ENCODE data around the gene DYSF. TPM values are rescaled to one million over a fixed set of nuclear protein-coding genes. Genes with fewer than 3 reads are reported as not detected.

DYSF gene
- total RNA-seq, 1 donor from 2014 or later = 72.0 TPM

GRCh38 chr2:71678874-71679273 lies 225.5 kb downstream of the DYSF start:
- TF ChIP-seq, protein P1, sequence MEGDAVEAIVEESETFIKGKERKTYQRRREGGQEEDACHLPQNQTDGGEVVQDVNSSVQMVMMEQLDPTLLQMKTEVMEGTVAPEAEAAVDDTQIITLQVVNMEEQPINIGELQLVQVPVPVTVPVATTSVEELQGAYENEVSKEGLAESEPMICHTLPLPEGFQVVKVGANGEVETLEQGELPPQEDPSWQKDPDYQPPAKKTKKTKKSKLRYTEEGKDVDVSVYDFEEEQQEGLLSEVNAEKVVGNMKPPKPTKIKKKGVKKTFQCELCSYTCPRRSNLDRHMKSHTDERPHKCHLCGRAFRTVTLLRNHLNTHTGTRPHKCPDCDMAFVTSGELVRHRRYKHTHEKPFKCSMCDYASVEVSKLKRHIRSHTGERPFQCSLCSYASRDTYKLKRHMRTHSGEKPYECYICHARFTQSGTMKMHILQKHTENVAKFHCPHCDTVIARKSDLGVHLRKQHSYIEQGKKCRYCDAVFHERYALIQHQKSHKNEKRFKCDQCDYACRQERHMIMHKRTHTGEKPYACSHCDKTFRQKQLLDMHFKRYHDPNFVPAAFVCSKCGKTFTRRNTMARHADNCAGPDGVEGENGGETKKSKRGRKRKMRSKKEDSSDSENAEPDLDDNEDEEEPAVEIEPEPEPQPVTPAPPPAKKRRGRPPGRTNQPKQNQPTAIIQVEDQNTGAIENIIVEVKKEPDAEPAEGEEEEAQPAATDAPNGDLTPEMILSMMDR (IDR thresholded peaks at IDR 0.05) = no peak
- DNase-seq (ENCODE audit: extremely low spot score, unreplicated experiment) = no peak
- H3K9me3 Mint-ChIP-seq (ENCODE audit: unreplicated experiment) = no peaks in the 10 kb centered on the region
- H3K4me1 Mint-ChIP-seq (ENCODE audit: unreplicated experiment) = no peaks in the 10 kb centered on the region
- no peaks in the 10 kb centered on the region for H3K27me3 Mint-ChIP-seq (ENCODE audit: unreplicated experiment)
- peaks cover 19% of the 10 kb centered on the region for H3K36me3 Mint-ChIP-seq (ENCODE audit: unreplicated experiment)
- no peak overlapping the region for H3K27ac Mint-ChIP-seq (ENCODE audit: unreplicated experiment)
- H3K4me3 Mint-ChIP-seq (ENCODE audit: unreplicated experiment) = no peak overlapping the region

- Mint-ChIP-seq H3K27ac (ENCODE audit: unreplicated experiment) (no peak overlapping the region), H3K9me3 (ENCODE audit: unreplicated experiment) (no peaks in the 10 kb centered on the region), H3K27me3 (ENCODE audit: unreplicated experiment) (no peaks in the 10 kb centered on the region), H3K4me3 (ENCODE audit: unreplicated experiment) (no peak overlapping the region), H3K36me3 (ENCODE audit: unreplicated experiment) (peaks cover 21% of the 10 kb centered on the region), H3K4me1 (ENCODE audit: unreplicated experiment) (no peaks in the 10 kb centered on the region)
- TF ChIP-seq, protein P1 (IDR thresholded peaks at IDR 0.05) = no peak
- no peak for DNase-seq (ENCODE audit: extremely low spot score, unreplicated experiment)
Measured at GRCh38 chr2:71679491-71679890, 226.1 kb downstream of the DYSF start.

GRCh38 chr2:71680925-71681324 lies 227.6 kb downstream of the DYSF start:
- H3K27ac Mint-ChIP-seq (ENCODE audit: unreplicated experiment) = no peak overlapping the region
- no peaks in the 10 kb centered on the region for H3K4me1 Mint-ChIP-seq (ENCODE audit: unreplicated experiment)
- TF ChIP-seq, protein P1 (IDR thresholded peaks at IDR 0.05) = no peak
- H3K27me3 Mint-ChIP-seq (ENCODE audit: unreplicated experiment) = no peaks in the 10 kb centered on the region
- no peak overlapping the region for H3K4me3 Mint-ChIP-seq (ENCODE audit: unreplicated experiment)
- H3K9me3 Mint-ChIP-seq (ENCODE audit: unreplicated experiment) = no peaks in the 10 kb centered on the region
- no peak for DNase-seq (ENCODE audit: extremely low spot score, unreplicated experiment)
- peaks cover 19% of the 10 kb centered on the region for H3K36me3 Mint-ChIP-seq (ENCODE audit: unreplicated experiment)

DNA sequence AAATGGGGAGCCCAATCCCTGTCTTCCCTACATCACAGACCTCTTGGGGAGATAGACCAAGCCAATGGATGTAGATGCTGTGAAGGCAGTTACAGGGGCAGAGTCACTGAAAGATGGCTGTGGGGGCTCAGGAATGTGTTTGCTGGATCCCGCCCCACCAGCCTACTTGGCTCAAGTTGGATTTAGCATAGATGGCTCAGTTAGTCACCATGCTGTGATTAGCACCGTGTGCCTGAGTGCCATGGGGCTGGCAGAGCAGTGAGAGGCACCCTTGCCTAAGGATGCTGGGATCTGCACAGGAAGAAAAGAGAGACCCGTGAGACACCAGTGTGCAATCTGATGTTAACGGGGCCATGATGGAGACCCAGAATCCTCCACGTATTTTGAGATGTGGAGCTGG lies 228.3 kb downstream of the DYSF start:
- Mint-ChIP-seq H3K36me3 (ENCODE audit: unreplicated experiment) (peaks cover 19% of the 10 kb centered on the region), H3K4me3 (ENCODE audit: unreplicated experiment) (no peak overlapping the region), H3K27me3 (ENCODE audit: unreplicated experiment) (no peaks in the 10 kb centered on the region), H3K27ac (ENCODE audit: unreplicated experiment) (no peak overlapping the region), H3K4me1 (ENCODE audit: unreplicated experiment) (no peaks in the 10 kb centered on the region), H3K9me3 (ENCODE audit: unreplicated experiment) (no peaks in the 10 kb centered on the region)
- TF ChIP-seq, protein P1 (IDR thresholded peaks at IDR 0.05) = no peak
- no peak for DNase-seq (ENCODE audit: extremely low spot score, unreplicated experiment)

- TF ChIP-seq, protein P1 (IDR thresholded peaks at IDR 0.05) = no peak
- Mint-ChIP-seq H3K27ac (ENCODE audit: unreplicated experiment) (no peak overlapping the region), H3K4me3 (ENCODE audit: unreplicated experiment) (no peak overlapping the region), H3K27me3 (ENCODE audit: unreplicated experiment) (no peaks in the 10 kb centered on the region), H3K36me3 (ENCODE audit: unreplicated experiment) (peaks cover 20% of the 10 kb centered on the region), H3K9me3 (ENCODE audit: unreplicated experiment) (no peaks in the 10 kb centered on the region), H3K4me1 (ENCODE audit: unreplicated experiment) (peaks cover 4% of the 10 kb centered on the region)
- DNase-seq (ENCODE audit: extremely low spot score, unreplicated experiment) = no peak
Measured at GRCh38 chr2:71682341-71682740, 229.0 kb downstream of the DYSF start.

All from osteocyte (in vitro differentiated cells).